ENCODE results near the gene MAP2. TPM values are rescaled to one million over a fixed set of nuclear protein-coding genes. Genes with fewer than 3 reads are reported as not detected.

MAP2 gene
- total RNA-seq, 2 experiments from 2014 or later: 0.10 TPM; not detected in 1

- Histone ChIP-seq H3K36me3 (ENCODE audit: insufficient read depth, low read length) (no peaks in the 10 kb centered on the region), H4K20me1 (ENCODE audit: insufficient read depth, low read length) (no peaks in the 10 kb centered on the region), H3K9me3 (ENCODE audit: low read length) (no peaks in the 10 kb centered on the region), H3K4me3 (ENCODE audit: low read depth, low read length, poor library complexity, severe bottlenecking) (no peak overlapping the region), H3K4me2 (ENCODE audit: low read length) (no peak overlapping the region), H3K27ac (ENCODE audit: low read depth, low read length, poor library complexity, severe bottlenecking) (no peak overlapping the region), H3K4me1 (ENCODE audit: insufficient read depth, low read length, poor library complexity, severe bottlenecking) (no peaks in the 10 kb centered on the region), H3K79me2 (ENCODE audit: insufficient read depth, low read depth, low read length) (no peaks in the 10 kb centered on the region), H3K9me2 (ENCODE audit: insufficient read depth, low read length) (no peaks in the 10 kb centered on the region), H2AFZ (ENCODE audit: low read length) (no peak overlapping the region)
- intact Hi-C loops (cut with micrococcal nuclease; ENCODE audit: unreplicated experiment): no loop called here
- CTCF ChIA-PET (ENCODE audit: unreplicated experiment): no interaction called here
- no peak for DNase-seq (ENCODE audit: low spot score)
- TF ChIP-seq CTCF (conservative IDR thresholded peaks at IDR 0.05; ENCODE audit: low read length): no peak
- no peak for TF ChIP-seq EZH2phosphoT487 (IDR thresholded peaks at IDR 0.05; ENCODE audit: borderline replicate concordance, low read depth, low read length)
- no TSS peak for BruUV-seq (replicated peaks)
- POLR2A ChIA-PET: no interaction called here
These were observed 123.9 kb downstream of the MAP2 start for GRCh38 chr2:209547726-209548125.

GRCh38 chr2:209549589-209549988 is 125.7 kb downstream of the MAP2 start:
- intact Hi-C loops (cut with micrococcal nuclease; ENCODE audit: unreplicated experiment): no loop called here
- Histone ChIP-seq H3K36me3 (ENCODE audit: insufficient read depth, low read length) (no peaks in the 10 kb centered on the region), H3K9me2 (ENCODE audit: insufficient read depth, low read length) (no peaks in the 10 kb centered on the region), H3K9me3 (ENCODE audit: low read length) (no peaks in the 10 kb centered on the region), H4K20me1 (ENCODE audit: insufficient read depth, low read length) (no peaks in the 10 kb centered on the region), H3K27ac (ENCODE audit: low read depth, low read length, poor library complexity, severe bottlenecking) (no peak overlapping the region), H3K79me2 (ENCODE audit: insufficient read depth, low read depth, low read length) (no peaks in the 10 kb centered on the region), H3K4me1 (ENCODE audit: insufficient read depth, low read length, poor library complexity, severe bottlenecking) (no peaks in the 10 kb centered on the region), H3K4me3 (ENCODE audit: low read depth, low read length, poor library complexity, severe bottlenecking) (no peak overlapping the region), H2AFZ (ENCODE audit: low read length) (no peak overlapping the region), H3K4me2 (ENCODE audit: low read length) (no peak overlapping the region)
- ChIA-PET POLR2A (no interaction called here), CTCF (ENCODE audit: unreplicated experiment) (no interaction called here)
- TF ChIP-seq CTCF (conservative IDR thresholded peaks at IDR 0.05; ENCODE audit: low read length) (no peak), EZH2phosphoT487 (IDR thresholded peaks at IDR 0.05; ENCODE audit: borderline replicate concordance, low read depth, low read length) (no peak)
- DNase-seq (ENCODE audit: low spot score): no peak
- BruUV-seq (replicated peaks): no TSS peak

- BruUV-seq (replicated peaks): no TSS peak
- ChIA-PET CTCF (ENCODE audit: unreplicated experiment) (no interaction called here), POLR2A (no interaction called here)
- H3K4me3 ChIP-seq (ENCODE audit: low read depth, low read length, poor library complexity, severe bottlenecking): no peak overlapping the region
- H3K79me2 ChIP-seq (ENCODE audit: insufficient read depth, low read depth, low read length): no peaks in the 10 kb centered on the region
- H3K4me1 ChIP-seq (ENCODE audit: insufficient read depth, low read length, poor library complexity, severe bottlenecking): no peaks in the 10 kb centered on the region
- H3K9me2 ChIP-seq (ENCODE audit: insufficient read depth, low read length): no peaks in the 10 kb centered on the region
- H3K36me3 ChIP-seq (ENCODE audit: insufficient read depth, low read length): no peaks in the 10 kb centered on the region
- DNase-seq (ENCODE audit: low spot score): no peak
- TF ChIP-seq CTCF (conservative IDR thresholded peaks at IDR 0.05; ENCODE audit: low read length): no peak
- no peak for TF ChIP-seq EZH2phosphoT487 (IDR thresholded peaks at IDR 0.05; ENCODE audit: borderline replicate concordance, low read depth, low read length)
- intact Hi-C loops (cut with micrococcal nuclease; ENCODE audit: unreplicated experiment): no loop called here
- H4K20me1 ChIP-seq (ENCODE audit: insufficient read depth, low read length): no peaks in the 10 kb centered on the region
- H3K27ac ChIP-seq (ENCODE audit: low read depth, low read length, poor library complexity, severe bottlenecking): no peak overlapping the region
- no peak overlapping the region for H3K4me2 ChIP-seq (ENCODE audit: low read length)
- H3K9me3 ChIP-seq (ENCODE audit: low read length): no peaks in the 10 kb centered on the region
- no peak overlapping the region for H2AFZ ChIP-seq (ENCODE audit: low read length)
These were observed 130.1 kb downstream of the MAP2 start for GRCh38 chr2:209553913-209554312.

Data from OCI-LY7 (cell line).